ENCODE results near the gene ADAM10.
"Not testable (repeated sequence)": the region's sequence is repeated elsewhere in the genome, so short reads cannot be mapped to it uniquely, and the experiment has no call there.

- not testable (repeated sequence) for TF ChIP-seq ZNF274 (IDR thresholded peaks at IDR 0.05; ENCODE audit: low read depth, low read length); YY1 (IDR thresholded peaks at IDR 0.05; ENCODE audit: insufficient read depth, insufficient read length); SUZ12 (IDR thresholded peaks at IDR 0.05; ENCODE audit: extremely low read depth, insufficient read depth, insufficient read length)
Measured at GRCh38 chr15:58768601-58769004, 19.1 kb upstream of the ADAM10 start.

All from NT2/D1 (cell line).